GM19463 (cell line): ENCODE data around the gene HBG1.
A peak's percentile ranks its signal among the peaks of the same experiment; 100 is the strongest.
"Not testable (repeated sequence)": the region's sequence is repeated elsewhere in the genome, so short reads cannot be mapped to it uniquely, and the experiment has no call there.

ENCODE experiments used
- ATAC-seq: cut with Tn5 transposase; IDR thresholded peaks from one replicate; pipeline ENCODE4 v1.9.1; 2021; ENCODE audit warnings: mild to moderate bottlenecking, moderate library complexity; ENCODE audit not compliant: unreplicated experiment

Gene HBG1

DNA sequence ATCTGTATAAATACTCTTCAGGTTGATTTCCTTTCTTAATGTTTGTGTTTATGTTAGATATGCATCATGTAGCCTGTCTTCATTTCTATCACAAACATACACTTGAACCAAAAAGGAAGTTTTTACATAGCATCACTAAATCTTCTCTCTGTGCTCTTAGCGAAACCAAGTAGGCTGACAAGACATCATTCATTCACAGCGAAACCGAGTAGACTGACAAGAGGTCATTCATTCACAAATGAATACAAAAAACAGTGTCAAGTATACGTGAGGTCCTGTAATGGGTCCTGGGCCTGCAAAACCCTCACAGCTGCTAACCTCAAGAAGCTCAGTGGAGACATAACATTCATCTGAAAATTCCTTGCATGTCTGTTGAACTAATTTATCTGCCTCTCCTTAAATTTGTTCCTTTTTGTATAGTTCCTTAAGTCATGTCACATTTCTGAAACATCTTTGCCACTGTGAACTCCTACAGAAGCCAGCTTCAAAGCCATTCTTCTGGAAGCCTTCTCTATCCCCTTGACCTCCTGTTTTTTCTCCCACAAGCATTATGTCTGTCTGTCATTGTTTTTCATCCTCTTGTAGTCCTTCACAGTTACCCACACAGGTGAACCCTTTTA, 29.9 kb upstream of the HBG1 start:
- no peak for ATAC-seq

DNA sequence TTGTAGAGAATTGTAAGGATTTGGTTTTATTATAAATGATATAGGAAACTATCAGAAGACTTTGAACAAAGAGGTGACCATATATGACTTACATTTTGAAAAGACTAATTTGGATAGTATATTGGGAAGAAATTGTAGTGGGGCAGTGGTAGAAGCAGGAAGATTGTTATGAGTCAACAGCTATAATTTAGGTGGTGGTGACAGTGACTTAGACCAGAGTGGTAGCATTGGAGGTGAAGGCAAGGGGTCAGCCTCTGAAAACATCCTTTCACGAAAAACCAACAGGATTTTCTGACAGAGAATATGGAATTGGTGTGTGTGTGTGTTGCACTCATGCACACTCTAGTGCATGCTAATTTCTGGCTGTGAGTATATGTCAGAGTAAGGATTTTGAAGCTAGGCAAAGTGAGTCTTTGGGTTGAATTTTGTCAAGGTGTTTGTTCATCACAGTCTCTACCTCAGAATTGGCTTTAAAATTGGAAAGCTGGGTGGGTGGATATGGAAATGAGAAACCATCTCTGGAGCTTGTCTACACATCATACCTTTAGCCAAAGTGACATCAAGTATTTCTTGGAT, 28.2 kb upstream of the HBG1 start:
- ATAC-seq, result peak; percentile 43

DNA sequence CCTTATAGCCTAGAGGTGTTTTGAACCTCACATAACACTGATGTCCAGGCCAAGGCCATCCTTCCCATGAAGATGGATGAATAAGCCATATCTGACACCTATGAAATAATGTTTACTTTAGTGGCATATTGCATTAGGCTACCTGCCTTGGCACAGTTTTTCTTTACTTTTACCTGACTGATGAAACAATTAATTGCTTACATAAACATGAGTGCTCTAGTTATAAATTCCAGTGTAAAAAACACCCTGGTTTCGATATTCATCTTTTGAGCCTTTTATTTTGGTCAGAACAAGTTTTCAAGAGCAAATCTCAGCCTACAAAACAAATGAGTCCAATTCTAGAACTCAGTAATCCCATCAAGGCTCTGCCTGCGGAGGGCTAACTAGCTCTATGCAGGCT, 27.0 kb upstream of the HBG1 start:
- no peak for ATAC-seq

DNA sequence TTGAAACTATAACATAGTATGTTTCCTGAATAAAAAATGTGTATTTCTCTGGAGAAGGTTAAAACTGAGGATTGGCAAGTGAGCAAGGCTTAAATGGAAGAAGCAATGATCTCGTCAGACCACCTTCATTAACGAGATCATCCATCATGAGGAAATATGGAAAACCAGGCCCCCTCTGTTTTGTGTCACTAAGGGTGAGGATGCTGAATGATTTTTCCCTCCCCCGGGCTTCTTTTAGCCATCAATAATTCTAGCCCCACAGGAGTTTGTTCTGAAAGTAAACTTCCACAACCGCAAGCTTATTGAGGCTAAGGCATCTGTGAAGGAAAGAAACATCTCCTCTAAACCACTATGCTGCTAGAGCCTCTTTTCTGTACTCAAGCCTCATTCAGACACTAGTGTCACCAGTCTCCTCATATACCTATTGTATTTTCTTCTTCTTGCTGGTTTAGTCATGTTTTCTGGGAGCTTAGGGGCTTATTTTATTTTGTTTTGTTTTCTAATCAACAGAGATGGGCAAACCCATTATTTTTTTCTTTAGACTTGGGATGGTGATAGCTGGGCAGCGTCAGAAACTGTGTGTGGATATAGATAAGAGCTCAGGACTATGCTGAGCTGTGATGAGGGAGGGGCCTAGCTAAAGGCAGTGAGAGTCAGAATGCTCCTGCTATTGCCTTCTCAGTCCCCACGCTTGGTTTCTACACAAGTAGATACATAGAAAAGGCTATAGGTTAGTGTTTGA, 25.9 kb upstream of the HBG1 start:
- ATAC-seq, result no peak

DNA sequence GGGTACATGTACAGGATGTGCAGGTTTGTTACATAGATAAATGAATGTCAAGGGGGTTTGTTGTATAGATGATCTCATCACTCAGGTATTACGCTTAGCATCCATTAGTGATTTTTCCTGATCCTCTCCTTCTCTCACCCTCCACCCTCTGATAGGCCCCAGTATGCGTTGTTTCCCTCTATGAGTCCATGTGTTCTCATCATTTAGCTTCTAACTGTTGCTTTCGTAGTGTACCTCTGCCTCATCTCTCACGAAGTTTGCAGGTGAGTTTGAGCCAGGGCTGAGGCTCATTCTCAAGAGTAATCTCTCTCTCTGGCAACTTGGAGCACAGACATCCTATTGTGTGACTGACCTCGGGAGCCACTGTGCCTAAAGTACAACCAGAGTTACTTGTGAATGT, 24.7 kb upstream of the HBG1 start:
- ATAC-seq, result no peak

DNA sequence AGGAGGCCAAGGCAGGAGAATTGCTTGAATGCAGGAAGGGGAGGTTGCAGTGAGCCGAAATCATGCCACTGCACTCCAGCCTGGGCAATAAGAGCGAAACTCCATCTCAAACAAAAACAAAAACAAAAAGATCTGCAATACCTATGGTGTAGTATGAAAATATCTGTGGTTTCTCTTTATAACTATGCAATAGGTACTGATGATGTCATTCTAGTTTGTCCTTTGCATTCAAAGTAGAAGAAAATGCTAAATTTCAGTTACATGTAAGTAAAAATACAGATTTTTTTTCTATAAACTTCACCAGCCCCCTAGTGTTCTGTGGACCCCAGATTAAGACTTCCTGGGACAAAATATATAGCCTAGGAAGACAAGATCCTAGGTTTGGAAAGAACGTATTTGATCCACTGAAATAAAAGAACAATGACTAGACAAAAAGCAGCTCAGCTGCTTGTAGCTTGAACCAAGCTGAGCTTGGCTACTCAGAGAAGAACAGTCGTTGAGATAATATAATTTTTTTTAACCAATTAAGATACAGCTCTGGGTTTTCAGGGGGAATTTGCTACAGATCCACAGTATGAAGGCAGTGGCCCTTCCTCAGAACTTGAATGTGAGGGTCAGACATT, 22.8 kb upstream of the HBG1 start:
- no peak for ATAC-seq

DNA sequence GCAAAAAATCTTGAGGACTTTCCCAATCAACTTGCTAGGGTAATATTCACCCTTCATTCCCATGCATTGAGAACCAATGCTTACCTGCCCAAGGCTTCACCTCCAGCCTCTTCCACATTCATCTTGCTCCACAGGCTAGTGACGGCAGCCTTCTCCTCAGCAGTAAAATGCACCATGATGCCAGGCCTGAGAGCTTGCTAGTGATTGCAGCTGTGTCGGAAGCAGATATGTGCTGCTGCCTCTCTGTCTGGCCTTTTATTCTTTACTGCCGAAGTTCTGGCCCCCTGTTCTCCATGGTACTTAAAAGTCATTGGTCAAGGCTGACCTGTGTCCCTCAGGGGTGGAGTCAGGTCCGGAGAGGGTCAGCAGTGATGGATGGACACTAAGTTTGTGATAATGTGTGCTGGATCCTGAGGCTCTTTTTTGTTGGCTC, 20.1 kb upstream of the HBG1 start, which contains the start of gene HBE1:
Gene HBE1 (minus strand): TSS at position 231 of the 433 bp plus-strand sequence. CDS start 55 bp downstream, at position 176.
- no peak for ATAC-seq

DNA sequence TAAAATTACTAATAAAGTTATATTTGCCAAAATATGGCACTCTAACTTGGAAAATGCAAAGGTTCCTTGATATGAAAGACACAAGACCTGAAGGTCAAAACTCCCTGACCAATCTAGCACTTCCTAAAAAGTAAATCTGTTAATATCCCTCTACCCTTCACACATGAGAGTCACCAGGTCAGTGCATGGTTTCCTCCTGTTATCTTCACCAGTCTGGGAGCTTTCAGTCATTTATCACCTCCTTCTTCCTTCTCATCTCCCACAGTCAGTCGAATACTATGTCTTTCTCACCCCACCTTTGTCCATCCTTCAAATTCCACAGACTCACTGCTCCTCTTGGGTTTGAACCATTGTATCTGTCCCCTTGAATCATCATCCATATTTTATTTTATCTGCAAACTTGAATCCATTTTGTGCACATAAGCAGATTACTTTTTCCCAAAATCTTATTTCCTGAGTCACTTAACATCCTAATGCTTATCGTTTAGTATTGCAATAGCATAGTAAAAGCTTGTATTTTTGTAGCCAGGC, 17.4 kb upstream of the HBG1 start:
- ATAC-seq, result no peak

DNA sequence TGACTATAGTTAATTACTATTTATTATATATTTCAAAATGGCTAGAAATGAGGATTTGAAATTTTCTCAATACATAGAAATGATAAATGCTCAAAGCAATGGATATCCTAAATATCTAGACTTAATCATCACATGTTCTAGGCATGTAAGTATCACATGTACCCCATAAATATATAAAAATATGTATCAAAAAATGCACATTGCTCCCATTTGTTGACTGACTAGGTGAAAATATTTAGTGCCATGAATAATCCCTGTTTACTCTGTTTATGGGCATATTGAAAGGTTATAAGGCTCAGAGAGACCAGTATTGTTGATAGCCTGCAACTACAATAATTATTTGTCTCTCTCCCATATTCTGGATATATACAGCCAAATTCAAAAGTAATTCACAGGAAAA, 17.0 kb upstream of the HBG1 start:
- no peak for ATAC-seq

DNA sequence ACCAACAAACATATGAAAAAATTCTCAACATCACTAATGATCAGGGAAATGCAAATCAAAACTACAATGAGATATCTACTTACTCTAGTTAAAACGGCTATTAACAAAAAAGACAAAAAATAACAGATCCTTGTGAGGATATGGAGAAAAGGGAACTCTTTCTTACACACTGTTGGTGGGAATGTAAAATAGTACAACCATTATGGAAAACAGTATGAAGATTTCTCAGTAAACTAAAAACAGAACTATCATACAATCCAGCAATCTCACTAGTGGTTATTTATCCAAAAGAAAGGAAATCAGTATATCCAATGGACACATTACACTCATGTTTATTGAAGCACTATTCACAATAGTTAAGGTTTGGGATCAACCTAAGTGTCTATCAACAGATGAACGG, 16.2 kb upstream of the HBG1 start:
- no peak for ATAC-seq

DNA sequence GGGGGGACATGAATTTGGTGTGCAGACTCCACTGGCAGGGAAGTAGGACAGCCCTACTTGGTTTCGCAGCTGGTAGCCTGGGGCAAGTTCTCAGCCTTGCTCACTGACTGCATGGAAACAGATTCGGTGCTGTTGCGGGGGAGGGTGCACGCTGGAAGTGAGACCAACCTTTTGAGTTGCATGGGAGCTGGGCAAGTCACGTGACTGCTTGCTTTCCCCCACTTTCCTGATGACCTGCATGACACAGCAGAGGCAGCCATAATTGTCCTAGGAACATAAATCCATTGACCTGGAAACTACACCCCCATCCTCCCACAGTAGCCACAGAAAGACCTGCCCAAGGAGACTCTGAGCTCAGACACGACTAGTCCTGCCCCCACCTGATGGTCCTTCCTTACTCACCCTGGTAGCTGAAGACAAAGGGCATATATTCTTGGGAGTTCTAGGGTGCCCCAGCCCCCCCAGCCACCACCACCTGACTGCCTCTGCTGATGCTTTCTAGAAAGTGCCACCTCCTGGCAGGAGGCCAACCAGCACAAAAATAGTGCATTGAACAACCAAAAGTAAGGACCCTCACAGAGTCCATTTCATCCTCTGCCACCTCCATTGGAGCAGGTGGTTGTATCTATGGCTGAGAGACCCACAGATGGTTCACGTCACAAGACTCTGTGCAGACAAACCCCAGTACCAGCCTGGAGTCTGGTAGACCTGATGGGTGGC, 9.0 kb upstream of the HBG1 start:
- no peak for ATAC-seq

DNA sequence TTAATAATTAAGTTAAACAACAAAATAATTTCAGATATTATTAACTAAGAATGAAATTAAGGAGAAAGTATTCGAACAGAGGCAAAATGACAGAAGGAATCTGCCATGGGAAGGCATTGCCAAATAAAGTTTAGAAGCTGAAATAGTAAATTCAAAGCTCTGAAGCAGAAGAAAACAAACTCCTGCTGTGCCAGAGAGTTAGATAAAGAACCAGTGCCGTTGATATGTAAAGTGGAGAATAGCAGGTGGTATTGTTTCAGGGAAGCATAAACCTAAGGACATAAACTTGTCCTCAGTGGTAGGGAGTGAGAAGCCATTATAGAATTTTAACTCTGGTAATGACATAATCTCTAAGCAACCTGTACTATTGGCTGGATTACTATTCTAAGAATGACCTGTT, 7.6 kb upstream of the HBG1 start:
- ATAC-seq, result no peak

DNA sequence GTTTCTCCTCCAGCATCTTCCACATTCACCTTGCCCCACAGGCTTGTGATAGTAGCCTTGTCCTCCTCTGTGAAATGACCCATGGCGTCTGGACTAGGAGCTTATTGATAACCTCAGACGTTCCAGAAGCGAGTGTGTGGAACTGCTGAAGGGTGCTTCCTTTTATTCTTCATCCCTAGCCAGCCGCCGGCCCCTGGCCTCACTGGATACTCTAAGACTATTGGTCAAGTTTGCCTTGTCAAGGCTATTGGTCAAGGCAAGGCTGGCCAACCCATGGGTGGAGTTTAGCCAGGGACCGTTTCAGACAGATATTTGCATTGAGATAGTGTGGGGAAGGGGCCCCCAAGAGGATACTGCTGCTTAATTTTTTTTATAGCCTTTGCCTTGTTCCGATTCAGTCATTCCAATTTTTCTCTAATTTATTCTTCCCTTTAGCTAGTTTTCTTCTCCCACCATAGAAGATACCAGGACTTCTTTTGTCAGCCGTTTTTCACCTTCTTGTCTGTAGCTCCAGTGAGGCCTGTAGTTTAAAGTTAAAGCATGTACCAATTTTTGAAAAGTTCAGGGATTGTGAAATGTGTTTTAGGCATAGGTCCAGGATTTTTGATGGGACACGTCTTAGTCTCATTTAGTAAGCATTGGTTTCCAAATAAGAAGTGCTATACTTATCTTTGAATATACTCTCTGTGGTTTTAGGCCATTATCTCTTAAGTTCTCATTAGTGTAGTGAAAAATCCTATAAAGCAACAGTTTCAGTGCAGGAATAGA, 5.2 kb upstream of the HBG1 start, which contains the start of gene HBG2:
Gene HBG2 (minus strand): TSS at position 136 of the 768 bp plus-strand sequence. CDS start 53 bp downstream, at position 83.
- ATAC-seq, result not testable (repeated sequence)

DNA sequence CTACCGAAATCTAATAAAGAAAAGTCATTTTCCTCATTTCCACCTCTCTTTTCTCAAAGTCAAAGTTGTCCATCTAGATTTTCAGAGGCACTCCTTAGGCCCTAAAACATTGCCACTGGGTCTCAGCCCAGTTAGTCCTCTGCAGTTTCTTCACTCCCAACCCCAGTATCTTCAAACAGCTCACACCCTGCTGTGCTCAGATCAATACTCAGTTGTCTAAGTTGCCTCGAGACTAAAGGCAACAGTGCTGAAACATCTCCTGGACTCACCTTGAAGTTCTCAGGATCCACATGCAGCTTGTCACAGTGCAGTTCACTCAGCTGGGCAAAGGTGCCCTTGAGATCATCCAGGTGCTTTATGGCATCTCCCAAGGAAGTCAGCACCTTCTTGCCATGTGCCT, 4.4 kb upstream of the HBG1 start:
- ATAC-seq, result not testable (repeated sequence)

DNA sequence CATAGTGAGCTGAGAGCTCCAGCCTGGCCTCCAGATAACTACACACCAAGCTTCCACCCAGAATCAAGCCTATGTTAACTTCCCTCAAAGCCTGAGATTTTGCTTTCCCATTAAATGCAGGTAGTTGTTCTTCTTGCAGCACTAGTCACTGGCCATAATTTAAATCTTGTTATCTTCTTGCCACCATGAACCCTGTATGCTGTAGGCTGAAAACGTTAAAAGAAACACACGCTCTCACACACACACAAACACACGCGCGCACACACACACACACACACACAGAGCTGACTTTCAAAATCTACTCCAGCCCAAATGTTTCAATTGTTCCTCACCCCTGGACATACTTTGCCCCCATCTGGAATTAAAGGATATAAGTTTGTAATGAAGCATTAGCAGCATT, 3.8 kb upstream of the HBG1 start:
- ATAC-seq, result not testable (repeated sequence)

DNA sequence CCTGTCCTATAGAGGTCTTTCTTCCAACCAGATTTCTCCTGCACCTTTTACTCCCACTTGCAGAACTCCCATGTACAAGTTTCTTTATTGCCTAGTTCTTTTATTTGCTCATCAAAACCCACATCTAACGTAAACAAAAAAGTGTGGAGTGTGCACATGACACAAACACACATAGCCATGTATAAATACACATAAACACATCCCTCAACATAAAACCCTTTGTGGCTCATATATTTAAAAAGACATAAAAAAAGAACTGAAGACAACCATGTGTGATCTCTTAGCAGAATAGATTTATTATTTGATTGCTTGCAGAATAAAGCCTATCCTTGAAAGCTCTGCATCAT, 3.2 kb upstream of the HBG1 start:
- ATAC-seq, result no peak

DNA sequence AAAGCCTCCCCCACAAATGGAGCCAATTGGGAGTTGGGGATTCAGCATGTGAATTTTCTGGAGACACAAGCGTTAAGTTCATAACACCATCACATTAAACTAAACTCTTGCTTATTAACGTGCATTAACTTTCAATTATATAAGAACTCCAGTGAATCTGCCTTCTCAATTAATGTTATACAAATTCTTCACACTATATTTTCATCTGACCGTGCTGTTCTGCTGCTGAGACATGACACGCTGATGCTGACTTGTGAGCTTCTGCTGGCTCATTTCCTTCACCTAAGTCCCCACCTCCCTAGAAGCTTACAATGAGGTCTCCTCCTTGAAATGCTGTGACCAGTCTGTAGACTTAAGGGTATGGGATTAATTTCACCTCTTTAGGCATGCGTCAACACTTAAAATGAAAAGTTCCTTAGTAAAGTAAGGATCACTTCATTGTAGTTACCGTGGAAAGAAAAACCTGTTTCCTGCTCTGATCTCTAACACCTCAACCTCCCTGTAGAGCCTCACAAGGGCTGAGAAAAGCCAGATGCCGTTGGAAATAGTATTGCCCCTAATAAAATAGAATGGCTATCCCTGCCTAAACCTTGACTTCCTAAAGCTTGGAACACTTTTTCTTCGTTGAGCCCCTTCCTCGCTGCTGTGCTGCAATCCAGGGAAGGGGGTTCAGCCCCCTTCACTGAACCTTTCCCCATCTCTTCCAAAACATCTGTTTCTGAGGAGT, 2.7 kb upstream of the HBG1 start:
- ATAC-seq, result no peak

DNA sequence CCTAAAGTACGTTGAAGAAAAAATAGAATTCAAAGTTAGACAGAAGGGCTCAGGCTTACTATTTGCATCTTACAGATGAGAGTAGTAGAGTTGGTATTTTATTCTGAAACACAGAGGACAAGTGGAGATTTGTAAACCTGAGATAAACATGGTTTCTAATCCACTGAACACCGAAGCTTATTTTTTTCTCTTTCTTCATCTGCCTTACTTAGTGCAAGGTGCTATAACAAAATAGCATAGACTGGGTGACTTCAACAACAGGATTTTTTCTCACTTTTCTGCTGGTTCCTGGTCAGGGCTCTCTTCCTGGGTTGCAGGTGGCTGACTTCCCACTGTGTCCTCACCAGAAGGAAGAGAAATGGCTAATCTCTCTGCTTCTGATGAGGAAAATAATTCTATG, 2.1 kb upstream of the HBG1 start:
- ATAC-seq, result no peak

DNA sequence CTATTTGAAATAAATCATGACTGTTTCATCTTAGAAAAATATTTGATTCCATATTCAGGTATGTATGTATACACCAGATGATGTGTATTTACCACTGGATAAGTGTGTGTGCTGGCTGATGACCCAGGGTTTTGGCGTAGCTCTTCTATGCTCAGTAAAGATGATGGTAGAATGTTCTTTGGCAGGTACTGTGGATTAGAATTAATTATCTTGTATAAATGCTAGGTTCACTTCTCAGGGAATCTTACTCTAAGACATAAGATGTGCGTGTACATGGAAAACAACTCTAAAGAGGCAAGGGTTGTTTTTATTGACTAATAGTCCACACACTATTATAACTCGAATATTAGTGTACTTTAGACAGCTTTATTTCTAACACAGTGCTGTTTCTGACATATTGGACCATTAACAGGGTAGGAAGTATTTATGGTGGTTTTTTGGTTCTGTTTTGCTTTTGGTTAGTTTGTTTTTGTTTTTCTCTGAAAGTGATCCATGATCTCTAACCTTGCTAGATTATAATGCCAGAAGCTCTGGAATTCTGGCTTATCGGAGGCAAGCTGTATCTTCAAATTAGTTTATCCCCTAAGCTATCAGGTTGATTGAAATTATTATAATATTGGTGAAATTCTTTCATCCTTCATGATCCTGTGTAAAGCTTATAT, 1.0 kb upstream of the HBG1 start:
- no peak for ATAC-seq
